Activated T-helper 1 cell treated with Interleukin-2 at 50 U/mL for 16 hours (primary cell): ENCODE results near the gene APLP1.
"Not testable (repeated sequence)": the region's sequence is repeated elsewhere in the genome, so short reads cannot be mapped to it uniquely, and the experiment has no call there.

Experiments
- DNase-seq: peaks from one replicate; pipeline ENCODE4 v3.0.0-alpha.2; 2020; ENCODE audit warnings: low read depth

The APLP1 gene

DNA sequence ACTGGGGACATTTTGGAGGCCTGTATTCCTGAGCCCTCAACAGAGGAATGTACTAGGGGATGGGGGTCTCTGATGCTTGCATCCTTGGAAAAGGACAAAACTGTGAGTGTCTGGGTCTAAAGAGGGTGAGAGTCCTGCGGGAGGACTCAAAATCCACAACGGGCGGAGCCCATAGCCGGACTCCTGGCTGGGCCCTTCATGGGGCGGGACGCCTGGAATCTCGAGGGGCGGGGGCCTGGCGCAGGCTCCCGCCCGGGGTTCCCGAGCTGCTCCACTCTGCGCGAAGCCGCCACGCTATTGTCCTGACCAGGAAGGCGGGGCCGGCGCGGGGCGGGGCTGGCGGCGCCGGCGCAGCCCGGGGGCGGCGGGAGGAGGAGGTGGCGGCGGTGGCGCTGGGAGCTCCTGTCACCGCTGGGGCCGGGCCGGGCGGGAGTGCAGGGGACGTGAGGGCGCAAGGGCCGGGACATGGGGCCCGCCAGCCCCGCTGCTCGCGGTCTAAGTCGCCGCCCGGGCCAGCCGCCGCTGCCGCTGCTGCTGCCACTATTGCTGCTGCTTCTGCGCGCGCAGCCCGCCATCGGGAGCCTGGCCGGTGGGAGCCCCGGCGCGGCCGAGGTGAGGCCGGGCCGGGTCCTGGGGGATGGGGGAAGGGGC lies at the start of gene APLP1:
TSS of gene APLP1 (plus strand) at position 403 of the 651 bp plus-strand sequence. CDS start at position 466, 63 bp downstream.
- peak; percentile 53 for DNase-seq

DNA sequence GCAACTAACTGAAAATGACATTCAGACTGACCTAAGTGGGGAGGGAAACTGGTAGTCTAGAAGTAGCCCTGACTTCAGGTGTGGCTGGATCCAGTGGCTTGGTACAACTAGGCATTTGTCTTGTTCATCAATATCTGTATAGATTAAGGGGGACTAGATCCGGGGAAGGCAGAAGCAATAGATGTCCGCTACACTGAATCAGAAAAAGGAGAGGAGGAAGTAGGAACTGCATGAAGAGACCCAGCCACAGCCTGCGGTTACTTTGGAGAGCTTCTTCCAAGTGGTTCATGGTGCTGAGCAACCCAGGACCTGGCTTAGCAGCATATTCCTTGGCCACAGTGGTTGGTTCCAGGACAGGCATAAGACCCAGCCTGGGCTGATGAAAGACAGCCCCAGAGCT lies 45.8 kb upstream of the APLP1 start:
- no peak for DNase-seq

GRCh38 chr19:35824150-35824549 lies 44.2 kb upstream of the APLP1 start:
- no peak for DNase-seq

DNA sequence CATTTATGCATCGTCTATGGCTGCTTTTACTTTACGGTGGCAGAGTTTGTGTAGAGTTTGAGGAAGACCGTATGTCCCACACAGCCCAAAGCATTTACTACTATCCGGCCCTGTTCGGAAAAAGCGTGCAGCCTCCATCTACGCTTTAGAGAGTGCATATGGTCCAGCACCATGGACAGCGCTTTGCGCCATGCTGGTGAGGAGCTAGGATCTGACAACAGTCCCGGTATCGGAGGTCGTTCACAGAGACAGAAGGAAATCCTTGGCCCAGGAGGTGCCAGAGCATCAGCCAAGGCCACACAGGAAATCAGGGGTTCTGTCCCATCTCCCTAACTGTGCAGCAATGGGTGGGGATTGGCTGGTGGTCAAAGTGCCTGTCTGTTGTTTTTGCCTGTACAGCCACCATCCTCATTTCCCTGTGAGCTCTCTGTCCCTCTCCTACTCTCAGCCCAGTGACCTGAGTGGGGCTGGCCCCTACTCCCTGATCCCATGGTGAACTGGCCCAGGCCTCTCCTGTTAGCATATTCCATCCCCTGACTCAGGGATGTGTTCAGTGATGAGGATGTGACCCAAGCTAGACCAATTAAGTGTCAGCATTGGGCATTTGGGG lies 39.6 kb upstream of the APLP1 start:
- DNase-seq: peak; percentile 12

DNA sequence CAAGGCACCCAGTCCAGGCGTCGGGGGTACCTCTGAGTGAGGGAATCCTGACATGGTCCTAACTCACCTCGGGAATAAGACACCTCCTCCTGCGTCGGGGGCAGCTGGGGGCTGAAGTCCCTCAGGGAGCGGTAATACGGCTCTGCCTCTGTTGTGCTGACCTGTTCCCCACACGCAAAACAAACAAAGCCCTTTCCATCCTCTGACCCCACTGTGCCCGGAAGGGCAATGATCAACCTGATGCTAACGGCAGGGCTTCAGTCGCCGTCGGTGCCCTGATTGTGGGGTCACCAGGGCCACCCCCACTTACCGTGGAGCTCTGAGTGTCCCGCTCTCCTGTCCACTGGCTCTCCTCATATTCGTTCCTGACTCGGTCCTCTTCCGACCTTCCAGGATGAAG lies 37.4 kb upstream of the APLP1 start:
- no peak for DNase-seq

- DNase-seq: no peak
Observed at GRCh38 chr19:35832054-35832453, 36.3 kb upstream of the APLP1 start.

- no peak for DNase-seq
Observed at GRCh38 chr19:35833972-35834371, 34.4 kb upstream of the APLP1 start.

GRCh38 chr19:35836096-35836495 lies 32.3 kb upstream of the APLP1 start:
- DNase-seq: not testable (repeated sequence)

DNA sequence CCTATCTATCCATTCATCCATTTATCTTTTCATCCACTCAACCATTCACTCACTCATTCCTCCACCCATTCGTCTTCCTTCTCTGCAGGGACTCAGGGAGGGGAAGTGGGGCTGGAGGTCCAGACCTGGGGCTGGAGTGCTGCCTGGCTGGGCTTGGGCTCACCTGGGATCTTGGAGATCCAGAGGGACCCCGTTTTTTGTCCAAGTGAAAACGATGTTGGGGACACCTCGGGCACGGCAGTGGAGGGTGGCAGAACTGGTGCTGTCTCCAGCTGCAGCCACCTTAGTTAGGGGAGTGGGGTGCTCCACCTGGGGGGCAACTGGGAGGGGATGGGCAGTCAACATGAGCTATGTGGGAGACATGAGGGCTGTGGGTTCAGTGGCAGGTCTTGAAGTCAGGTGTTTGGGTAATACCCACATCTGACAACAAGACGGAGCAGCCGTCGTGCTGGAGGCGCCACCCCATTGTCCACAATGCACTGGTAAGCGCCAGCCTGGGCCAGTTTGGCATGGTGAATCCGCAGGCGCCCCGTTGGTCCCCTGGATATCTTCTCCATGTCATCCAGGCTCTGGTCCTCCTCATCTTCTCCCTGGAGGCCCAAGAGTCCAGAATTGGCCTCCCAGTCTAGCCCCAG lies 26.3 kb upstream of the APLP1 start:
- DNase-seq: no peak

DNA sequence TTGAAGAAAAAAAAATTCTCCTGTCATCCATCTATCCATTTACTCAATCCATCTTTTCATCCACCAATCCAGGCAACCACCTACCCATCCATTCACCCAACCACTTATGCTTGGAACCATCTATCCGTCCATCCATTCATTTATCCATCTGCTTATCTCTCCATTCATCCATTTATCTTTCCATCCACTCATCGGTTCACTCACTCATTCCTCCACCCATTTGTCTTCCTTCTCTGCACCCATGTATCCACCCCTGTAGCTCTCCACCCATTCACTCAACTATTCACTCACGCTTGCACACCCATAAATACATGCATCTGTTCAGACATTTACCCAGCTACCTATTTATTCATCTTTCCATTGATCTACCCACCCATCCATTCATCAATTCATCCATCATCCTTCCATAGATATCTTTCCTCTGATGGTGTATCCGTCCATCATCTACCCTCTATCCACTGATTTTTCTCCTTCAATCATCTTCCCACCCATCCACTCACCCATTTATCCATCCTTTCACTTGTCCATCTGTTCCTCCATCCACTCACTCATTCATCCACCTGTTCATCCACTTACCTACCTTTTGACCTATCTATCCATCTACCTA lies 25.6 kb upstream of the APLP1 start:
- DNase-seq: no peak

- no peak for DNase-seq
Observed at GRCh38 chr19:35843676-35844481, 24.5 kb upstream of the APLP1 start.

- no peak for DNase-seq
Observed at GRCh38 chr19:35844482-35845214, 23.7 kb upstream of the APLP1 start.

GRCh38 chr19:35845215-35846037 lies 22.9 kb upstream of the APLP1 start:
- DNase-seq: no peak

DNA sequence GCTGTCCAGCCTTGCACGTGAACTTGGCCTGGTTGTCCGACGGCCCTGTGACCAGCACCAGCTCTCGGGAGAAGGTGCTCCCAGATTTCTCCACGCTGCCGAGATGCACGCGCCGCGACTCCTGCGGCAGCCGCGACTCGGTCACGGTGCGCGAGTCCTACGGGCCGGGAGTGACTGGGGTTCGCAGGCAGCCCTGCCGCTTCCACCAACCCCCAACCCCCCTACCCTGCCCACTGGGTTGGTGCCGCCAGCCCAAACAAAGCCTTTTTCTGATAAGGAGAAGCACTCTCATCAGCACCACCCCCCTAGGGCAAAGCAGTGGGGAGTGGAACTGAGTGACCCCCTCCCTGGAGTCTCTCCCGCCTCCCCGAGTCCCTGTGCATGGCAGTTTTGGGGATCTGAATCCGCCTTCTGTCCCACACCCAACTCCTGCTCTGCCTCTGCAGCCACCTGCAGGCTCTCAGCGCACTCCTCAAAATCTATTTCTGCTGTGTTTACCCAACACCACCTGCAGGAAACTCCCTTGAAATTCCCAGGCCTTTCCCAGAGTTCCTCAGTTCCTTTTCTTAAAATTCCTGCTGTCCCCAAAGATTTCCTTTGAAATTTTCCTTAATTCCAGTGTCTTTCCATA lies 22.2 kb upstream of the APLP1 start:
- DNase-seq: no peak

- no peak for DNase-seq
Observed at GRCh38 chr19:35847911-35848310, 20.5 kb upstream of the APLP1 start.

DNA sequence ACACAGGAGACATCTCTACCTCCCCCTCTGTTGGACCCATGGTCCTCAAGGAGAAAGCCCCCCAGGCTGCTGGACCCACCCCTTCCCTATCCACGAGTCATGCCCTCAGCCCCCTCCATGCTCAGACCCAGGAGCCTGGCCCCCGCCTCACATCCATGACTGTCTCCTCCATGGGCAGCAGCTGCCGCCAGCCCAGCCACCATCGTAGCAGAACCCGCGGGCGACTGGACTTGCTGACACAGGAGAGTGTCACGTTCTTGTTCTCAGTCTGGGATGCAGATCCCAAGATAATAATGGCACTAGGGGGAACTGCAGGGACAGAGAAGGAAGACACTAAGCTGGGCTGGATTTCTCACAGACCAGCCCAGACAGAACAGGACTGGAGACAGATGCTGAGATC lies 19.9 kb upstream of the APLP1 start:
- no peak for DNase-seq

DNA sequence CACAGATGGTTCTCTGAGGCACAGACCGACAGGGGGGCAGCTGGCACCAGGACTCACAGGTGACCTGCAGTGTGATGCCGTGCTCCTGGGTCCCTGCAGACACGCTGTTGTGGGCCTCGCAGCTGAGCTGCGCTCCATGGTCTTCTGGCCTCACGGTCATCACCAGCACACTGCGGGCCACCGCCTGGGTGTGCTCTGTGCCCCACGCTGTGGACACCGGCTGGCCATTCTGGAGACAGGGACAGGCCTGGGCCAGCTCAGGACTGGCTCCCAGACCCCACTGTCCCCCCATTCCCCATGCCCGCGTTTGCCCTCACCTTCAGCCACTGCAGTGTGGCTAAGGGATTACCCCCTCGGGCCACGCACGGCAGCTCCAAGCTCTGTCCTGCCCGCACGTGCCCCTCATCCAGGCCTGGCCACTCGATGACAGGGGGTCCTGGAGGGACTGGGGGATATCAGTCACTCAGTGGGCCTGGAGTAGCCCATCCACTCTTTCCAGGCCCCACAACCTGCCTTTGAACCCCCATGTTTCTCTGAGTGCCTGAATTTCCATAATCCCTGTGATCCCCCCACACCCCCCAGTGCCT lies 19.4 kb upstream of the APLP1 start:
- DNase-seq: no peak

DNA sequence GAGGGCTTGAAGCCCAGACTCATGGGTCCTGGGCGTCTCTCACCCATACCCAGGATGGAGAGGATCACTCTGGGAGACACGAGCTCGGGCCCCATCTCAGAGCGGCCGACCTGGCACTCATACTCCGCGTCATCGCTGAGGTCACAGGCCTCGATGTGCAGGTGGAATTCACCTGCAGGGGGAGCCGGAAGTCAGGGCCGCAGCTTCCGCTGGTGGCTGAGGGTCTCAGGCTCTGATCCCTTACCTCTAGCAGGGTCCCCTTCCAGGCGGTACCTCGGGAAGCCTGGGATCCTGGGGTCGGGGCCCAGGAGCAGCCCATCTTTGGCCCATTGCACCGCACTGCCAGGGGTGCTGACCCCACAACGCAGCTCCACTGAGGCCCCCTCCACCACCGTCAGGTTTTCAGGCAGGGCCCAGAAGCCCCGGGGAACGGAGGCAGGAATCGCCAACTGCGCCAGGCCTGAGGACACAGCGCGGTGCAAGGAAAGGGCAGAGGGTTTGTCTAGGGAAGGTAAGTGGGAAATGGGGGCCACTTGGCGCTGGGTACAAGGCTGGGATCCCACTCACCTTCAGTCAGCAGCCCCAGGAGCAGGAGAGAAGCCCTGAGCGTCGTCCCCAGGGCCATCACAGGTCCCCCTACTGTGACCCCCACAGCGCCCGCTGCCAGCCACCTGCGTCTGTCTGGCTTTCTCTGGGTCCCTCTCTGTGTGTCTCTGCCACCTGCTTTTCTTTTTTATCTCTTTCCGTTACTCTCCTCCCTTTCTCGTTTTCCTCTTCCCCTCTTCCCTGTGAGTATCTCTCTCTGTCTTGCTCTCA lies 17.0 kb upstream of the APLP1 start:
- no peak for DNase-seq
